Measurements from ENCODE around the gene DAB2.

GRCh38 chr5:39355324-39355723 is 69.5 kb downstream of the DAB2 start:
- TF ChIP-seq CTCF (IDR thresholded peaks at IDR 0.05) (no peak), EZH2 (IDR thresholded peaks at IDR 0.05; ENCODE audit: borderline replicate concordance, insufficient read depth, low read depth, low read length, poor library complexity, severe bottlenecking) (no peak)
